Dermis lymphatic vessel endothelial cell (primary cell): ENCODE data around the gene CIDEB. TPM values are rescaled to one million over a fixed set of nuclear protein-coding genes. Genes with fewer than 3 reads are reported as not detected.

Experiments
- total RNA-seq: library from RNA; depleted of rRNA; stranded (reverse); fragments of >200 nt; gene quantifications from 2 replicates; pipeline ENCODE4 v1.2.1, GENCODE V29; 2014

CIDEB gene
- total RNA-seq, result 1.2 TPM in 2 replicates

DNA sequence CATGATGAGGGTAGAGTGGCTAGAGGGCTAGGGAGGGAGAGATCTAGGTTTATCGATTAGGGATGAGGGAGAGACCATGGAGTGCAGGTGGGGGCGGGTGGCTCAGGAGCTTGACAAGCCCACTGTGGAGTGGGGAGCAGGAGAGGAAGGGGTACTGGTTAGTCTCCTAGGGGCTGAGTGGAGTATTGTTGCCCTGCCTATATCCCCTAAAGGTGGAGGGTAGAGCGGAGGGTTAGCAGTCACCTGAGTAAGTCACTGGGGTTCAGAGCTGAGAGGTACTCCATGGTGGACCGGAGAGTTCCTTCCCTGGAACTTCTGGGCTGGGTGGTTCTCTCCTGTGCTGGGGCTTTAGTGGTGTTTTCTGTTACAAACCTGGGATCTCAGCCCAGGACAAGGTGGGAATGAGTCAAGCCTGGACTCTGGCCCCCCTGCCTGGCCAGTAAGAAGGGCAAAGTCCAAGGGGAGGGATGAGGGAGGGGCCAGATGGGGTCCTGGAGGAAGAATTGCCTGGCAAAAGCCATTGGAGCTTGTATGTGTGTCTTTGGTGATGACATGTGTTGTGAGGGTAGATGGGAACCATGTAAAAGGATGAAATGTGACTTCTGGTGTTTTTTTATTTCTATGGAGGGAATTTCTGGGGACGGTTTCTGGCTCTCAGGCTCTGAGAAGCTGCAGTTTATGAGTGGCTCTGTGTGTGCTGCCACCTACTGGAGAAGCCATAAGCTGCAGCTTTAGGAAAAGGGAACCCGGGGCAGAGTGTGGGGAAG is at the start of gene CIDEB:
TSS of gene CIDEB (minus strand) at position 403 of the 767 bp plus-strand sequence. CDS start at position 284, 119 bp downstream.

DNA sequence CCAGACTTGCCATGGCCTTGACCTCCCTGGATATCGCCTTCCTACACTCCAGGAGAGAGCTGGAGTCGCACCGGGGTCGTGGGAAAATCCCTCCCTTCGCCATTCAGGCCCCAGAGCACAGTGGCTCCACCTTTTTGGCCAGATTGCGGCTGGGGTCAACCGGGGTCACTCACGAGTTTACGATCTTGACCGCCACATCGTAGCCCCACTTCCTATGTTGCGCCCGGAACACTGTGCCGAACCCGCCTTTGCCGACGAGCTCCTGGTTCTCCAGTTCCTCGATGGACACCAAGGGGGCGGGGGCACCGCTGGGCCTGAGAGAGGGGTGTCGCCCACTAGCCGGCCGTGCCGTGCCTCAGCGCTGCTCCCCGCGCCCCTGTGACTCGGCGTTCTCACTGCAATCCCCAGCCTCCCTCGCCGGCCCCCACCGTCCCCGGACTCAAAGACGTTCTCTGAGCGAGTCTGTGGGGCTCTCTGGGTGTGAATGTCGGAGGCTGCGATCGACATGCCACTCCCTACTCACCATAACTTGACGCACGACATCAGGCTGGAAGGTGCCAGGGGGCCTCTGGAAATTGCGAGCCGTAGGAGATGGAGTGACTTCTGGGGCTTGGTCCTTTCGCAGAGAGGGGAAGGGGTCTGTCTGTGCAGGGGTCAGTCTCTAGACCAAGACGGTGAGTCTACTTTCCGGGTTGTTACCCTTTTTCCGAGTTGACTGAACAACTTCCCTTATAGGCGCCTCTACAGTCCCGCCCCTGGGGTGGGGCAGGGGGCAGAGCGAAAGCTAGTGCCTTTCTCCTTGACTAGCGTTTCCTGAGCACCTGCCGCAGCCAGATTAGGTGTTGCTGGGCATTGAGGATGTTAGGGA is 31.7 kb upstream of the CIDEB start, which contains the start of gene RIPK3:
TSS of gene RIPK3 (minus strand) at position 708 of the 868 bp plus-strand sequence. CDS start at position 543, 165 bp downstream.

GRCh38 chr14:24334431-24335291 is 26.9 kb upstream of the CIDEB start, which contains the start of gene ADCY4:
Gene ADCY4 (minus strand): TSS chr14:24335071. CDS start chr14:24334652, 419 bp downstream.

DNA sequence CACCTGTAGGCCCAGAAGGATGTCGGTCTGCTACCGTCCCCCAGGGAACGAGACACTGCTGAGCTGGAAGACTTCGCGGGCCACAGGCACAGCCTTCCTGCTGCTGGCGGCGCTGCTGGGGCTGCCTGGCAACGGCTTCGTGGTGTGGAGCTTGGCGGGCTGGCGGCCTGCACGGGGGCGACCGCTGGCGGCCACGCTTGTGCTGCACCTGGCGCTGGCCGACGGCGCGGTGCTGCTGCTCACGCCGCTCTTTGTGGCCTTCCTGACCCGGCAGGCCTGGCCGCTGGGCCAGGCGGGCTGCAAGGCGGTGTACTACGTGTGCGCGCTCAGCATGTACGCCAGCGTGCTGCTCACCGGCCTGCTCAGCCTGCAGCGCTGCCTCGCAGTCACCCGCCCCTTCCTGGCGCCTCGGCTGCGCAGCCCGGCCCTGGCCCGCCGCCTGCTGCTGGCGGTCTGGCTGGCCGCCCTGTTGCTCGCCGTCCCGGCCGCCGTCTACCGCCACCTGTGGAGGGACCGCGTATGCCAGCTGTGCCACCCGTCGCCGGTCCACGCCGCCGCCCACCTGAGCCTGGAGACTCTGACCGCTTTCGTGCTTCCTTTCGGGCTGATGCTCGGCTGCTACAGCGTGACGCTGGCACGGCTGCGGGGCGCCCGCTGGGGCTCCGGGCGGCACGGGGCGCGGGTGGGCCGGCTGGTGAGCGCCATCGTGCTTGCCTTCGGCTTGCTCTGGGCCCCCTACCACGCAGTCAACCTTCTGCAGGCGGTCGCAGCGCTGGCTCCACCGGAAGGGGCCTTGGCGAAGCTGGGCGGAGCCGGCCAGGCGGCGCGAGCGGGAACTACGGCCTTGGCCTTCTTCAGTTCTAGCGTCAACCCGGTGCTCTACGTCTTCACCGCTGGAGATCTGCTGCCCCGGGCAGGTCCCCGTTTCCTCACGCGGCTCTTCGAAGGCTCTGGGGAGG is 3.1 kb upstream of the CIDEB start, which contains the start of gene LTB4R:
TSS of gene LTB4R (plus strand) at position 857 of the 959 bp plus-strand sequence. CDS start 4,150 bp downstream, outside the sequence.

GRCh38 chr14:24309538-24310264 is 1.9 kb upstream of the CIDEB start, which contains the start of gene LTB4R2:
Gene LTB4R2 (plus strand): TSS chr14:24310140. CDS start chr14:24310665, 525 bp downstream.

GRCh38 chr14:24299255-24300191 is 8.3 kb downstream of the CIDEB start, which contains the start of the genes DHRS1 and NOP9:
Gene DHRS1 (minus strand): TSS chr14:24299780. CDS start chr14:24299106, 674 bp downstream.
Gene NOP9 (plus strand): TSS chr14:24299850. CDS start chr14:24299955, 105 bp downstream.

DNA sequence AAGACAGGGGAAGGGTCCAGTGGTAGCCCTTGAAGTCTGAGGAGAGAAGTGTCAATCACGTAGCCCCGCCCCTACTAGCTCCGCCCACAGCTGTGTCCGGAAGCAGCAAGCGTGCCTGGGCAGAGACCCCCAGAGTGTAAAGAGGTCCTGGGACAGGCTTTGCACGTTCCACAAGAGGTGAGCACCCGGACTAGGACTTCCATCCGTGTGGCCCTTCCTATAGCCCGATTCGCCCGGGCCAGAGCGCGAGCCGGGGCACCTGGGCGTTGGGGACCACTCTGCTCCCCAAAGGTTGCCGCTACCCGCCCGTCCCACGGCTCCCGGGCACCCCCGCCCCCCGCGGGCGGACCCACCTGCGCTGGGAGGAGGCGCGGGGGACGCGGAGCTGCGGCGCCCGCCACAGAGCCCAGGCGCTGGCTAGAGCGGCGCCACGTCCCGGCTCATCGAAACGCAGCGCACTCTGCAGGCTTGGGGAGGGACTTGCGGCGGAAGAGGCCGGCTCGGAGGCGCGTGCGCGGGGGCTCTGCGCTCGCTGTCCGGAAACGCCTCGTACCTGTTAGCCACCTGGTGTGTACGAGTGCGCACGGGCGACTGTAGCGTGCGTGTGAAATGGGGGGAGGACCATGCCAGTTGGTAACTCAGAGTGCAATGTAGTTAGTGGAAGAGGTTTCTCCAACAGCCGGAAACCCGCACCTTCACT is 36.5 kb downstream of the CIDEB start, which contains the start of gene RABGGTA:
TSS of gene RABGGTA (minus strand) at position 464 of the 700 bp plus-strand sequence. CDS start 482 bp downstream, outside the sequence.

DNA sequence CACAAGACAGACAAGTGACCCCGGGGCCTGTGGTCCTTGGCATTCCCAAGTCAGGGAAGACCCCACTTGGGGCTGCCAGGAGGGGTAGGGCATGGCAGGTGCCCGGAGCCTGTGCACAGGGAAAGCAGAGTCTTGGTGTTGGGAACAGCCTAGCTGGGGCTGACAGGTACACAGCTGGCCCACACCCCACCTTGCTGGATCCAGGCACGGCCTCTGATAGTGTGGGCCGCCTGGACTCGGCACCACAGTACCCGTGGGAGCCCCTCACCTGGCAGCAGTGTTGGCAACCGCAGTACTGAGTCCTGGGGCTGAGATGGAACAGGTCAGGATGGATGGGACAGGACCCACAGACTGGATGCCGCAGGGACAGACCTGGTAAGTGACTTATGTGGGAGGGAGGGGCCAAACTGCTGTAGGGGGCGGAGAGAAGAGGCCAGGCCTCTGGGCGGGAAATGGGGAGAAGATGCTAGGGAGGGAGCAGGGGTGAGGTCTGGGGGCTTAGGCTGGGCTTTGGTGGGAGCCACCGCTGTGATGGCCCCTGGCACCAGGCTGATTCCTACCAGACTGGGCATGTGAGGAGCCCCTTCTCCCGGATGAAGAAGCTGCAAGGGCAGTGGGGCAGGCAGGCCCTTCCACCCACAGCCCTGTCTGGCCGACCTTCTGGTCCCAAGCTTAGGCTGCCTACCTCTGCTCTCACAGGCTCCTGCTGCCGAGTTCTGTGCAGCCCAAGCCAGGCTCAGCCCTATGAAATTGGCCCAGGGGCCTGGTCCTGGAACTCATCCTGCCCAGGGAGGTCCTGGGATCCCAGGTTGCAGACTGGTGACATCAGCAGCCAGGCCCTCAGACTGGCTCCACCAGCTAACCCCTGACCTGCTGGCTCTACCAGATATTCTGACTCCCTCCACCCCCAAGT is 44.7 kb downstream of the CIDEB start, which contains the start of gene TGM1:
TSS of gene TGM1 (minus strand) at position 357 of the 913 bp plus-strand sequence. CDS start 825 bp downstream, outside the sequence.

Other genes with a start within 250 kb of the CIDEB start
- not detected in 2 replicates for gene CPNE6, start 236.4 kb downstream of the CIDEB start, total RNA-seq
- 6.7 and 9.0 TPM in 2 replicates for gene PCK2, start 213.7 kb downstream of the CIDEB start, total RNA-seq
- gene DCAF11, start 193.2 kb downstream of the CIDEB start, total RNA-seq, result 65.9 and 89.1 TPM in 2 replicates
- 0.69 and 2.2 TPM in 2 replicates for gene NRL, start 193.0 kb downstream of the CIDEB start, total RNA-seq
- gene FITM1, start 177.3 kb downstream of the CIDEB start, total RNA-seq, result 0.34 and 0.76 TPM in 2 replicates
- gene PSME1, start 171.8 kb downstream of the CIDEB start, total RNA-seq, result 142 and 144 TPM in 2 replicates
- 15.4 and 15.8 TPM in 2 replicates for gene EMC9, start 166.4 kb downstream of the CIDEB start, total RNA-seq
- 109 and 142 TPM in 2 replicates for gene PSME2, start 161.4 kb downstream of the CIDEB start, total RNA-seq
- 22.1 and 24.0 TPM in 2 replicates for gene RNF31, start 160.5 kb downstream of the CIDEB start, total RNA-seq
- 43.9 and 55.4 TPM in 2 replicates for gene IRF9, start 146.7 kb downstream of the CIDEB start, total RNA-seq
- gene REC8, start 135.9 kb downstream of the CIDEB start, total RNA-seq, result 0.87 and 1.3 TPM in 2 replicates
- gene IPO4, start 119.2 kb downstream of the CIDEB start, total RNA-seq, result 19.3 and 31.5 TPM in 2 replicates
- gene TM9SF1, start 112.5 kb downstream of the CIDEB start, total RNA-seq, result 39.6 and 58.0 TPM in 2 replicates
- gene TSSK4, start 102.3 kb downstream of the CIDEB start, total RNA-seq, result not detected in 2 replicates
- 23.7 and 27.1 TPM in 2 replicates for gene CHMP4A, start 94.5 kb downstream of the CIDEB start, total RNA-seq
- 11.3 and 13.1 TPM in 2 replicates for gene MDP1, start 91.9 kb downstream of the CIDEB start, total RNA-seq
- 186 and 243 TPM in 2 replicates for gene NEDD8, start 75.6 kb downstream of the CIDEB start, total RNA-seq
- 80.6 and 106 TPM in 2 replicates for gene GMPR2, start 75.0 kb downstream of the CIDEB start, total RNA-seq
- 45.1 and 70.4 TPM in 2 replicates for gene TINF2, start 65.4 kb downstream of the CIDEB start, total RNA-seq
- 0.09 and 0.22 TPM in 2 replicates for gene TGM1, start 44.8 kb downstream of the CIDEB start, total RNA-seq
- gene RABGGTA, start 36.4 kb downstream of the CIDEB start, total RNA-seq, result 10.7 and 12.2 TPM in 2 replicates
- gene DHRS1, start 8.2 kb downstream of the CIDEB start, total RNA-seq, result 5.8 and 16.0 TPM in 2 replicates
- gene NOP9, start 8.1 kb downstream of the CIDEB start, total RNA-seq, result 20.8 and 21.0 TPM in 2 replicates
- gene LTB4R2, start 2.2 kb upstream of the CIDEB start, total RNA-seq, result 2.3 and 3.1 TPM in 2 replicates
- 1.6 and 1.7 TPM in 2 replicates for gene LTB4R, start 3.5 kb upstream of the CIDEB start, total RNA-seq
- 51.0 and 57.6 TPM in 2 replicates for gene ADCY4, start 27.1 kb upstream of the CIDEB start, total RNA-seq
- gene RIPK3, start 32.0 kb upstream of the CIDEB start, total RNA-seq, result 2.1 and 2.2 TPM in 2 replicates
- 0.34 and 0.65 TPM in 2 replicates for gene NFATC4, start 60.2 kb upstream of the CIDEB start, total RNA-seq
- gene NYNRIN, start 91.0 kb upstream of the CIDEB start, total RNA-seq, result 3.1 and 3.9 TPM in 2 replicates
- 0.26 and 0.33 TPM in 2 replicates for gene CBLN3, start 121.7 kb upstream of the CIDEB start, total RNA-seq
- gene KHNYN, start 122.0 kb upstream of the CIDEB start, total RNA-seq, result 43.3 and 49.2 TPM in 2 replicates
- gene SDR39U1, start 134.8 kb upstream of the CIDEB start, total RNA-seq, result 7.4 TPM in 2 replicates
- not detected in 2 replicates for gene CMA1, start 200.3 kb upstream of the CIDEB start, total RNA-seq